B cell (primary cell): ENCODE measurements around the gene APBA2. TPM values are rescaled to one million over a fixed set of nuclear protein-coding genes. Genes with fewer than 3 reads are reported as not detected.

ENCODE experiments used
- ATAC-seq: fragments of 200-7000 bp; cut with Tn5 transposase; one replicate; pipeline ENCODE4 v1.10.0; 2021; ENCODE audit warnings: low read depth, mild to moderate bottlenecking, moderate number of reproducible peaks, moderate library complexity
- CTCF ChIA-PET: fragments of 350-600 bp; sonication (Branson Sonifier 250); formaldehyde crosslinking; loops from one replicate; lab custom pipeline; 2021; ENCODE audit warnings: antibody characterized with exemption, inconsistent platforms; lab: Charles Lee
- POLR2A ChIA-PET: fragments of 350-600 bp; sonication (Branson Sonifier 250); formaldehyde crosslinking; loops from one replicate; lab custom pipeline; 2021; ENCODE audit warnings: antibody characterized with exemption; lab: Charles Lee
- DNase-seq: peaks from one replicate; pipeline ENCODE4 v3.0.0; 2013
- H2AFZ ChIP-seq: 2 replicates; pipeline ENCODE4 v1.6.1; 2012; ENCODE audit warnings: mild to moderate bottlenecking, low read depth, low read length; ENCODE audit not compliant: insufficient read depth, poor library complexity, severe bottlenecking
- H3K27ac ChIP-seq, 2 donors: 1 replicate in 1 of 2; 2 replicates in 1 of 2; pipeline ENCODE4 v1.5.1; 2012 to 2013; ENCODE audit warnings: low read length in 2 of 2, mild to moderate bottlenecking in 2 of 2, moderate library complexity in 1 of 2
- H3K27me3 ChIP-seq, 4 experiments: fragments of 200-600 bp in 1 of 4; sonication (generic) in 1 of 4; replicated peaks in 1 of 4; 1 replicate in 2 of 4; 2 replicates in 2 of 4; pipeline versions ENCODE4 v1.6.1 to v1.7.0; 2013 to 2016; ENCODE audit warnings: low read length in 3 of 4, mild to moderate bottlenecking in 2 of 4, mixed read lengths in 1 of 4, moderate library complexity in 1 of 4; ENCODE audit not compliant: insufficient read depth in 4 of 4, control insufficient read depth in 3 of 4; ENCODE audit errors: control extremely low read depth in 1 of 4
- H3K36me3 ChIP-seq, 2 experiments: replicated peaks in 1 of 2; 1 replicate in 1 of 2; 2 replicates in 1 of 2; pipeline versions ENCODE4 v1.6.1 to v1.7.1; 2013; ENCODE audit warnings: low read length in 1 of 2; ENCODE audit not compliant: insufficient read depth in 2 of 2, control insufficient read depth in 1 of 2; ENCODE audit errors: control extremely low read depth in 1 of 2, extremely low read depth in 1 of 2
- H3K4me1 ChIP-seq, 2 donors: fragments of 200-600 bp in 1 of 2; sonication (generic) in 1 of 2; 1 replicate in 1 of 2; 2 replicates in 1 of 2; pipeline versions ENCODE4 v1.5.1 to v1.6.1; 2013 to 2017; ENCODE audit warnings: low read length in 2 of 2; ENCODE audit not compliant: control insufficient read depth in 2 of 2, insufficient read depth in 2 of 2
- H3K4me2 ChIP-seq: replicated peaks from 2 replicates; pipeline ENCODE3; 2012; ENCODE audit warnings: mild to moderate bottlenecking, low read depth, low read length; ENCODE audit not compliant: poor library complexity, severe bottlenecking
- H3K4me3 ChIP-seq, 5 experiments: fragments of 200-600 bp in 1 of 5; sonication (generic) in 1 of 5; 1 replicate in 3 of 5; 2 replicates in 2 of 5; pipeline versions ENCODE4 v1.5.1 to v1.7.0; 2011 to 2016; ENCODE audit warnings: low read length in 4 of 5, mild to moderate bottlenecking in 4 of 5, low read depth in 2 of 5, control low read depth in 1 of 5, moderate library complexity in 1 of 5; ENCODE audit not compliant: insufficient read depth in 1 of 5; ENCODE audit errors: control extremely low read depth in 1 of 5, extremely low read depth in 1 of 5
- H3K79me2 ChIP-seq: fragments of 200-600 bp; sonication (generic); one replicate; pipeline ENCODE4 v1.6.0; 2016; ENCODE audit warnings: low read length; ENCODE audit not compliant: control insufficient read depth, insufficient read depth
- H3K9ac ChIP-seq: fragments of 200-600 bp; sonication (generic); 2 replicates; pipeline ENCODE4 v1.6.1; 2017; ENCODE audit warnings: mild to moderate bottlenecking, low read length, moderate library complexity
- H3K9me3 ChIP-seq, 3 donors: one replicate each; pipeline versions ENCODE4 v1.6.1 to v1.7.1; 2013; ENCODE audit warnings: low read length in 2 of 3; ENCODE audit not compliant: control insufficient read depth in 2 of 3, insufficient read depth in 1 of 3; ENCODE audit errors: control extremely low read depth in 1 of 3
- H4K20me1 ChIP-seq: 2 replicates; pipeline ENCODE4 v1.6.0; 2012; ENCODE audit warnings: mild to moderate bottlenecking, low read length; ENCODE audit not compliant: insufficient read depth, control insufficient read depth, poor library complexity, severe bottlenecking
- H3K27ac Mint-ChIP-seq: one replicate; pipeline ENCODE4 v1.8.0; 2021; ENCODE audit warnings: mixed read lengths
- H3K27me3 Mint-ChIP-seq: one replicate; pipeline ENCODE4 v1.8.0; 2021; ENCODE audit warnings: mixed read lengths
- H3K4me1 Mint-ChIP-seq: one replicate; pipeline ENCODE4 v1.8.0; 2021; ENCODE audit warnings: mixed read lengths
- H3K4me3 Mint-ChIP-seq: one replicate; pipeline ENCODE4 v1.8.0; 2021; ENCODE audit warnings: mixed read lengths
- H3K9me3 Mint-ChIP-seq: one replicate; pipeline ENCODE4 v1.8.0; 2022; ENCODE audit warnings: mixed read lengths; ENCODE audit not compliant: insufficient read depth
- EZH2 ChIP-seq: IDR thresholded peaks from 2 replicates; pipeline ENCODE4 v1.6.1; 2012; ENCODE audit warnings: borderline replicate concordance, low read depth, mild to moderate bottlenecking, moderate library complexity, low read length; ENCODE audit not compliant: insufficient read depth, poor library complexity, severe bottlenecking
- WGBS: methylation state at CpG from one replicate; pipeline ENCODE4 v1.1.5; 2013; ENCODE audit warnings: missing lambda C conversion rate; ENCODE audit not compliant: insufficient coverage; 5-methylcytosine and 5-hydroxymethylcytosine counted together
- intact Hi-C: fragments of 100-400 bp; cut with micrococcal nuclease; formaldehyde crosslinking; loops from one replicate; pipeline ENCODE4 v1.10.0; 2022
- polyA plus RNA-seq: library from polyadenylated mRNA; depleted of rRNA; stranded (reverse); fragments of >200 nt; gene quantifications from 2 replicates; pipeline ENCODE4 v1.2.3, GENCODE V29; 2012
- total RNA-seq, 2 donors: library from RNA; stranded (reverse); fragments of 120-200 nt in 1 of 2; gene quantifications; 1 replicate in 1 of 2; 2 replicates in 1 of 2; pipeline versions ENCODE4 v1.2.3 to v1.2.4, GENCODE V29; 2013 to 2022
- TF ChIP-seq, protein P1 (sequence below): fragments of 200-600 bp; IDR thresholded peaks from one replicate; pipeline ENCODE4 v1.8.0; 2022; ENCODE audit warnings: antibody characterized with exemption, mild to moderate bottlenecking

The APBA2 gene
- total and polyA plus RNA-seq, 2 donors (not counting 1 experiment from before 2014, with no cell fraction given), result 0.19 TPM; not detected in 1

DNA sequence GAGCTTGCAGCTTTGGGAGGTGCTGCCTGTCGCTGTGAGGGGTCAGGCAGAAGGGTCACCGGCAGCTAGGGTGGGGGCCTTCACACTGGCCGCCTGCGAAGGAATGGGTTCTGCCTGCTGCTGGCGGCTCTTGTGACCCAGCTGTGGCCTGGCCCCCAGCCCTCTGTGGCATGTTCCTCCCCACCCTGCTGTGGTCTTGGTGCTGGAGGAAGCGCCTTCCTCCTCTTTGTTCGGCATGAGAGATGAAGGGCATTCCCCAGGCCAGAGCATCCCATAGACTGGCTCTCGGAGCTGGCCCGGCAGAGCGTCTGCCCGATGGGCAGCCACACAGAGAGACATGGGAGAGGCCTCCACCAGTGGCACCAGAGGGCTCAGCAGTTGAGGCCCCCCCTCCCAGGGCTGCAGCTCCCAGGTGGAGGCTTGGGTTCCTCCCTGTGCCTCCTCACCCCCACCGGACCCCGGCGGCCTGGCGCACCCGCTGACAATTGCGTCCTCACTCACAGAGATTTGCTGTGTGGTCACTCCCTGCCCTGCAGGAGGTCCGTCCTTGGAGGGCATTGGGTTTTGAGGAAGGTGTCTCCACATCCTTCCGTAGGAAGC, 221.6 kb downstream of the APBA2 start:
- Mint-ChIP-seq H3K27me3 (no peaks in the 10 kb centered on the region), H3K4me3 (no peak overlapping the region), H3K9me3 (no peaks in the 10 kb centered on the region), H3K27ac (no peak overlapping the region), H3K4me1 (no peaks in the 10 kb centered on the region)
- 86% methylated on average over 13 of the region's 19 CpGs for WGBS
- ChIA-PET CTCF (no interaction called here), POLR2A (no interaction called here)
- Histone ChIP-seq H3K4me3 (no peak overlapping the region), H3K9ac (no peak overlapping the region), H3K79me2 (no peaks in the 10 kb centered on the region), H3K4me1 (no peaks in the 10 kb centered on the region), H3K27ac (no peak overlapping the region), H3K9me3 (no peaks in the 10 kb centered on the region), H4K20me1 (no peaks in the 10 kb centered on the region), H3K36me3 (no peaks in the 10 kb centered on the region), H3K27me3 (no peaks in the 10 kb centered on the region), H3K4me2 (no peak overlapping the region), H2AFZ (no peak overlapping the region)
- intact Hi-C loops, result no loop called here
- DNase-seq (no peak), ATAC-seq (no peak)
- TF ChIP-seq EZH2, result no peak
- TF ChIP-seq, protein P1, sequence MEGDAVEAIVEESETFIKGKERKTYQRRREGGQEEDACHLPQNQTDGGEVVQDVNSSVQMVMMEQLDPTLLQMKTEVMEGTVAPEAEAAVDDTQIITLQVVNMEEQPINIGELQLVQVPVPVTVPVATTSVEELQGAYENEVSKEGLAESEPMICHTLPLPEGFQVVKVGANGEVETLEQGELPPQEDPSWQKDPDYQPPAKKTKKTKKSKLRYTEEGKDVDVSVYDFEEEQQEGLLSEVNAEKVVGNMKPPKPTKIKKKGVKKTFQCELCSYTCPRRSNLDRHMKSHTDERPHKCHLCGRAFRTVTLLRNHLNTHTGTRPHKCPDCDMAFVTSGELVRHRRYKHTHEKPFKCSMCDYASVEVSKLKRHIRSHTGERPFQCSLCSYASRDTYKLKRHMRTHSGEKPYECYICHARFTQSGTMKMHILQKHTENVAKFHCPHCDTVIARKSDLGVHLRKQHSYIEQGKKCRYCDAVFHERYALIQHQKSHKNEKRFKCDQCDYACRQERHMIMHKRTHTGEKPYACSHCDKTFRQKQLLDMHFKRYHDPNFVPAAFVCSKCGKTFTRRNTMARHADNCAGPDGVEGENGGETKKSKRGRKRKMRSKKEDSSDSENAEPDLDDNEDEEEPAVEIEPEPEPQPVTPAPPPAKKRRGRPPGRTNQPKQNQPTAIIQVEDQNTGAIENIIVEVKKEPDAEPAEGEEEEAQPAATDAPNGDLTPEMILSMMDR, result no peak

DNA sequence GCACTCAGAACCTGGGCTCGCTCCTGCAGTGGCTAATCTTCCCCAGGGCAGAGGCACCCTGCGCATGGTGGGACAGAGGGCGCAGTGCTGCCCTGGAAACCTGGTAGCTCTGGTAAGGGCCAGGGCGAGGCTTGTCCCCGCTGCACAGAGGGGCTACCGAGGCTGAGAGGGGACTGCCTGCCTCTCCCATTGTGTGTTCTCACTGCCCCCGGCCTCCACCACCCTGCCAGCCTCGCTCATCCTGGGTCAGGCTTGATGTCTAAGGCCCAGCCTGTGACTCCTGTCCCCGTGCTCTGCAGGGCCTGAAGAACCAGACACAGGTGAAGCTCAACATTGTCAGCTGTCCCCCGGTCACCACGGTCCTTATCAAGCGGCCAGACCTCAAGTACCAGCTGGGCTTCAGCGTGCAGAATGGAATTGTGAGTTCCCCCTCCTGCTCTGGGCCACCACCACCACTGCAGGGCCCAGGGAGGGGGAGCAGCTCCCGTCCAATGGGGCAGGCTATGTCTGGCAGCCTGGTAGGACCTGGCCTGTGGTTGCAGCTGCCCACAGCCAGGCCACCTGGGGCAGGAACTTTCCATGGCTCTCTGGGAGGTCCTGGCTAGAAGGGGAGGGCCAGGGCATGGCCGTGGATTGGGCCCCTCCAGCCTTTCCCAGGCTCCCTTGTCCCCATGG, 222.3 kb downstream of the APBA2 start:
- Mint-ChIP-seq H3K9me3 (no peaks in the 10 kb centered on the region), H3K27me3 (no peaks in the 10 kb centered on the region), H3K4me1 (no peaks in the 10 kb centered on the region), H3K4me3 (no peak overlapping the region), H3K27ac (no peak overlapping the region)
- Histone ChIP-seq H3K9ac (no peak overlapping the region), H3K27me3 (no peaks in the 10 kb centered on the region), H3K79me2 (no peaks in the 10 kb centered on the region), H4K20me1 (no peaks in the 10 kb centered on the region), H3K4me3 (no peak overlapping the region), H3K4me1 (no peaks in the 10 kb centered on the region), H3K36me3 (no peaks in the 10 kb centered on the region), H2AFZ (no peak overlapping the region), H3K27ac (no peak overlapping the region), H3K4me2 (no peak overlapping the region), H3K9me3 (no peaks in the 10 kb centered on the region)
- ATAC-seq (no peak), DNase-seq (no peak)
- 86% methylated on average over 15 of the region's 15 CpGs for WGBS
- ChIA-PET POLR2A (no interaction called here), CTCF (no interaction called here)
- TF ChIP-seq, protein P1, result no peak
- TF ChIP-seq EZH2, result no peak
- intact Hi-C loops, result no loop called here
